ENCODE measurements around the gene ATXN7L3. TPM values are rescaled to one million over a fixed set of nuclear protein-coding genes. Genes with fewer than 3 reads are reported as not detected.
A peak's percentile ranks its signal among the peaks of the same experiment; 100 is the strongest.
"Not testable (repeated sequence)": the region's sequence is repeated elsewhere in the genome, so short reads cannot be mapped to it uniquely, and the experiment has no call there.

The ATXN7L3 gene, protein sequence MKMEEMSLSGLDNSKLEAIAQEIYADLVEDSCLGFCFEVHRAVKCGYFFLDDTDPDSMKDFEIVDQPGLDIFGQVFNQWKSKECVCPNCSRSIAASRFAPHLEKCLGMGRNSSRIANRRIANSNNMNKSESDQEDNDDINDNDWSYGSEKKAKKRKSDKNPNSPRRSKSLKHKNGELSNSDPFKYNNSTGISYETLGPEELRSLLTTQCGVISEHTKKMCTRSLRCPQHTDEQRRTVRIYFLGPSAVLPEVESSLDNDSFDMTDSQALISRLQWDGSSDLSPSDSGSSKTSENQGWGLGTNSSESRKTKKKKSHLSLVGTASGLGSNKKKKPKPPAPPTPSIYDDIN
- 10 to 100 TPM; 34.7 to 45.8 (median 38.3) TPM for total RNA-seq

DNA sequence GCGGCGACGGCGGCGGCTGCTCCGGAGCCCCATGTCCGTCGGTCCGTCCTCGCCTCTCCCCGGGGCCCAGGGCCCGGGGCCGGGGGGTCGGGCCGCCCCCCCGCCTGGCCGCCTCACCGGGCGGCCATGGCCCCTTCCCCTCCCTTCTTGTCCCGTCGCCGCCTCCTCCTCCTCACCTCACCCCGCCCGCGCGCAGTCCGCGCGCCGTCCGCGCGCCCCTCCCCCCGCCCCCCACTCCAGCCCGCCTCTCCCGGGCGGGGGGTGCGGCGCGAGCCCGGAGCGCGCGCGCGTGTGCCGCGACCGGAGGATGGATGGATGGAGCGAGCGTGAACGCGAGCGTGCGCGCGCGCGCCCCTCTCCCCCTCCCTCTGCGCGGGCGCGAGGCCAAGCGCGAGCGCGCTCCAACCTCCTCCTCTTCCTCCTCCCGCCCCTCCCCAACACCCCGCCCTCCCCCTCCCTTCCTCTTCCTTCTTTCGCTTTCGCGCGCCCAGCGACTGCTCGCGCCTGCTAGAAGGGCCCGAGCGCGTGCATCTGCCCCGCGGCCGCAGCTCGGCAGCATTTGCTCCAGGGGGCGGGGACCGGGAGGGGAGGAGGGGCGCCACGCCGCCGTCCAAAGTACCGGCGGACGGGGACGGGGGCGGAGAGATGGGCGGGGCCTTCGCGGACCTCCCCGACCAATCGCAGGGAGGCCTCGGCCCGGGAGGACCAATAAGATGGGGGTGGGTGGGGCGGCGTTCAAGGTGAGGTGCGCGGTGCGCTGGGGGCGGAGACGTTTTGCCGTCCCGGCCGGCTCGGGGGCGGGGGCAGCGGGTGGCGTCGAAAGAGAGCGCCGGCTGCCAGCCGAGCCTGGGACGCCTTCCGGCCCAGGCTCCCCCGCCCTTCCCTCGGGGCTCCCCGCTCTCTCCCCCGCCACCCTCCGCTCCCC is at the start of gene ATXN7L3:
Gene ATXN7L3 (minus strand): TSS at position 332 of the 925 bp plus-strand sequence. CDS start 1,814 bp downstream, outside the sequence.
- intact Hi-C loops (cut with DNase I; ENCODE audit: low total_unique reads): no loop called here
- no peaks in the 10 kb centered on the region for H3K27me3 ChIP-seq

DNA sequence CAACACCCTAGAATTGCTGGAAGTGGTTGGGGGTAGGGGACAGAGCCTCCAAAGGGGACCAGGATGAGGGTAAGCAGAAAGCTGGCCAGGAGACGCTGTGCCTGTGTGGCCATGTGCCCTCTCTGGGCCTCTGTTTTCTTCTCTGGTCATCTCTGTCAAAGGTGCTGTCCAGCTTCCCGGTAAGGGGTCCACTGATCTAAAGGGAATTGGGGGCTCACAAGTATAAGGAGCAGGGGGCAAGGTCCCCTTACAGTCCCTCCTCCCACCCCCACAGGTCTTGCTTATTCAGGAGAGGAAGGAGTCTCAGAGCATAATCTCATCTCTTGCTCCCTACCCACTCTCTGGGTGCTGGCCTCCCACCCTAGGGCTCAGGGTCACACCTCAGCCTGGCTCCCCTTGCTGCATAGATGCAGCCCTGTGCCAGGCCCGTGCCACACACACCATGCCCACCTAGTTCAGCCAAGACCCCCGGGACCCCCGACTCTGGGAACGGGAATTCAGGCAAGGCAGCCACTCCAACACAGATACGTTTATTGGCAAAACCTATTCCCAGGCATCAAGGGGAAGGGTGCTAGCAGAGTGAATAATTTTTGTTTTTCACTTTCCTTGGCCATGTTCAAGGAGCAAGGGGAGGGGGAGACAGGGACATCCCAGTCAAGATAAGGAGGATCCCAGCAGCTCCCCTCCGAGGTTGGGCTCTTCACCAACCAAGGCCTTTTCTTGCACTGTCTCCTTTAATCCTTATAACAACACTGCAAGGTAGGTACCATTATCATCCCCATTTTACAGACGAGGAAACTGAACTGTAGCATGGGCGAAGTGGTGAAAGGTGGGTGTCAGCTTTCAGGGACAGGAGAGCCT is 48.4 kb upstream of the ATXN7L3 start:
- no peaks in the 10 kb centered on the region for H3K4me1 ChIP-seq
- TF ChIP-seq POLR2A (IDR thresholded peaks at IDR 0.05) (no peak), POLR2AphosphoS5 (IDR thresholded peaks at IDR 0.05) (no peak)
- TF ChIP-seq, protein P1, sequence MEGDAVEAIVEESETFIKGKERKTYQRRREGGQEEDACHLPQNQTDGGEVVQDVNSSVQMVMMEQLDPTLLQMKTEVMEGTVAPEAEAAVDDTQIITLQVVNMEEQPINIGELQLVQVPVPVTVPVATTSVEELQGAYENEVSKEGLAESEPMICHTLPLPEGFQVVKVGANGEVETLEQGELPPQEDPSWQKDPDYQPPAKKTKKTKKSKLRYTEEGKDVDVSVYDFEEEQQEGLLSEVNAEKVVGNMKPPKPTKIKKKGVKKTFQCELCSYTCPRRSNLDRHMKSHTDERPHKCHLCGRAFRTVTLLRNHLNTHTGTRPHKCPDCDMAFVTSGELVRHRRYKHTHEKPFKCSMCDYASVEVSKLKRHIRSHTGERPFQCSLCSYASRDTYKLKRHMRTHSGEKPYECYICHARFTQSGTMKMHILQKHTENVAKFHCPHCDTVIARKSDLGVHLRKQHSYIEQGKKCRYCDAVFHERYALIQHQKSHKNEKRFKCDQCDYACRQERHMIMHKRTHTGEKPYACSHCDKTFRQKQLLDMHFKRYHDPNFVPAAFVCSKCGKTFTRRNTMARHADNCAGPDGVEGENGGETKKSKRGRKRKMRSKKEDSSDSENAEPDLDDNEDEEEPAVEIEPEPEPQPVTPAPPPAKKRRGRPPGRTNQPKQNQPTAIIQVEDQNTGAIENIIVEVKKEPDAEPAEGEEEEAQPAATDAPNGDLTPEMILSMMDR (IDR thresholded peaks at IDR 0.05): no peak
- intact Hi-C loops (cut with DNase I; ENCODE audit: low total_unique reads): no loop called here
- H3K9me3 ChIP-seq: no peaks in the 10 kb centered on the region
- no peak overlapping the region for H3K27ac ChIP-seq
- no peak for DNase-seq (ENCODE audit: low spot score in 2 of 2)
- no peaks in the 10 kb centered on the region for H3K27me3 ChIP-seq
- no peaks in the 10 kb centered on the region for H3K36me3 ChIP-seq
- H3K4me3 ChIP-seq: no peak overlapping the region

More for the DNA sequence above, at the start of gene ATXN7L3:
- Histone ChIP-seq H3K4me3 (peak within 1 kb of the TSS; percentile 80 to 96 (median 91)), H3K9me3 (no peaks in the 10 kb centered on the region), H3K27ac (peak within 1 kb of the TSS; percentile 96 to 99), H3K36me3 (peaks cover 2% of the 10 kb centered on the region), H3K4me1 (peaks cover 0 to 11% of the 10 kb centered on the region in 2 donors)
- peak; percentile 99 to 100 for DNase-seq (ENCODE audit: low spot score in 2 of 2)
- TF ChIP-seq, protein P1 (IDR thresholded peaks at IDR 0.05): no peak
- TF ChIP-seq POLR2AphosphoS5 (IDR thresholded peaks at IDR 0.05) (peak in 1 of 3 donors; percentile 66), POLR2A (IDR thresholded peaks at IDR 0.05) (no peak)

DNA sequence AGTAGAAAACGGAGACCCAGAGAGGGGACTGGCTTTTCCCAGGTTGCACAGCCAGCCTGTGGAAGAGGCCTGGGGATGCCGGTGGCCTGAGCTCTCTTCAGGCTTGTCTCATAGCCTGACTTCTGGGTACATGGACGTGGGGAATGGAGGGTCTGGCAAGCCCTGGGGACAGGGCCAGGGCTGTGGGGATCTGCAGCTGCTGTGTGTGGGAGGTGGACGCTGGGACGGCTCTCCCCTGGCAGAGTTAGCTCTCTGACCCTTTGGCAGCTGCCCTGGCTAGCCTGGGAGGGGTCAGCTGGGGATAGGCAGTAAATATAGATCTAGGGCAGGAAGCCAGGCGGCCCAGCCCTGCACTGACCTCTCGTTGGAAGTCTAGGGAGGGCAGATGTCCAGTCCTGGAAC is 47.8 kb upstream of the ATXN7L3 start:
- no peak overlapping the region for H3K4me3 ChIP-seq
- no peak for DNase-seq (ENCODE audit: low spot score in 2 of 2)
- intact Hi-C loops (cut with DNase I; ENCODE audit: low total_unique reads): no loop called here
- no peaks in the 10 kb centered on the region for H3K4me1 ChIP-seq
- no peaks in the 10 kb centered on the region for H3K9me3 ChIP-seq
- no peak overlapping the region for H3K27ac ChIP-seq
- TF ChIP-seq, protein P1 (IDR thresholded peaks at IDR 0.05): no peak
- TF ChIP-seq POLR2AphosphoS5 (IDR thresholded peaks at IDR 0.05) (no peak), POLR2A (IDR thresholded peaks at IDR 0.05) (no peak)
- H3K36me3 ChIP-seq: no peaks in the 10 kb centered on the region
- no peaks in the 10 kb centered on the region for H3K27me3 ChIP-seq

DNA sequence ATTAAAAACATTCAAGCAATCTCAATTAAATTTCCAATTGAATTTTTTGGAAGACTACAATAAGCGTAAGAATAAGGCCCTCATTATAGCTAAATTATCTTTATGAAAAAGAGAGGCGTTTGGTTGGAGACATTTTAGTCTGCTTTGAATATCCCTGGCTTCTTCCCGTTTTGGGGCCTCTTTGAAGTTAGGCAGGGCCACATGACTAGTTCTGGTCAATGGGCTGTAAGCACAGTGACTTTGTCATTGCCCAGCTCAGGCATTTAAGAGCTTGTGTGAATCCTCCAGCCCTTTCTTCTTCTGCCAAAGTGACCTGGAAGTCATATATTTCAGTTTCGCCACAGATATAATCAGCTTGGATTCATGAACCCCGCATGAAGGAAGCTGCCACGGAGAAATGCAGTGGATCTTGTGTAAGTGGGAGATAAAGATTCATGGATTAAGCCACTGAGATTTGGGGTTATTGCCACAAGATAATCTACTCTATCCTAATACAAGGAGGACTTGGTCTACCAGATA is 41.5 kb upstream of the ATXN7L3 start:
- Histone ChIP-seq H3K27ac (no peak overlapping the region), H3K9me3 (no peaks in the 10 kb centered on the region), H3K36me3 (no peaks in the 10 kb centered on the region), H3K4me3 (no peak overlapping the region), H3K4me1 (no peaks in the 10 kb centered on the region), H3K27me3 (no peaks in the 10 kb centered on the region)
- TF ChIP-seq, protein P1 (IDR thresholded peaks at IDR 0.05): no peak
- no peak for TF ChIP-seq POLR2AphosphoS5 (IDR thresholded peaks at IDR 0.05)
- TF ChIP-seq POLR2A (IDR thresholded peaks at IDR 0.05): no peak
- DNase-seq (ENCODE audit: low spot score in 2 of 2): no peak
- intact Hi-C loops (cut with DNase I; ENCODE audit: low total_unique reads): no loop called here

DNA sequence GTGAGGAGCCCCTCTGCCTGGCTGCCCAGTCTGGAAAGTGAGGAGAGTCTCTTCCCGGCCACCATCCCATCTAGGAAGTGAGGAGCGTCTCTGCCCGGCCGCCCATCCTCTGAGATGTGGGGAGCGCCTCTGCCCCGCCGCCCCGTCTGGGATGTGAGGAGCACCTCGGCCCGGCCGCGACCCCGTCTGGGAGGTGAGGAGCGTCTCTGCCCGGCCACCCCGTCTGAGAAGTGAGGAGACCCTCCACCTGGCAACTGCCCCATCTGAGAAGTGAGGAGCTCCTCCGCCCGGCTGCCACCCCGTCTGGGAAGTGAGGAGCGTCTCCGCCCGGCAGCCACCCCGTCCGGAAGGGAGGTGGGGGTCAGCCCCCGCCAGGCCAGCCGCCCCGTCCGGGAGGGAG is 38.2 kb upstream of the ATXN7L3 start:
- H3K4me3 ChIP-seq; H3K27me3 ChIP-seq; H3K36me3 ChIP-seq; H3K27ac ChIP-seq; H3K9me3 ChIP-seq; intact Hi-C loops (cut with DNase I; ENCODE audit: low total_unique reads); DNase-seq (ENCODE audit: low spot score in 2 of 2); H3K4me1 ChIP-seq: not testable (repeated sequence)
